ENCODE data around the gene ATP1B3. TPM values are rescaled to one million over a fixed set of nuclear protein-coding genes. Genes with fewer than 3 reads are reported as not detected.

Gene ATP1B3
- total and polyA plus RNA-seq, 2 of the 13 experiments (the other 11 are each of a cell fraction or from before 2014, with no cell fraction given): 84.3 to 93.6 TPM

DNA sequence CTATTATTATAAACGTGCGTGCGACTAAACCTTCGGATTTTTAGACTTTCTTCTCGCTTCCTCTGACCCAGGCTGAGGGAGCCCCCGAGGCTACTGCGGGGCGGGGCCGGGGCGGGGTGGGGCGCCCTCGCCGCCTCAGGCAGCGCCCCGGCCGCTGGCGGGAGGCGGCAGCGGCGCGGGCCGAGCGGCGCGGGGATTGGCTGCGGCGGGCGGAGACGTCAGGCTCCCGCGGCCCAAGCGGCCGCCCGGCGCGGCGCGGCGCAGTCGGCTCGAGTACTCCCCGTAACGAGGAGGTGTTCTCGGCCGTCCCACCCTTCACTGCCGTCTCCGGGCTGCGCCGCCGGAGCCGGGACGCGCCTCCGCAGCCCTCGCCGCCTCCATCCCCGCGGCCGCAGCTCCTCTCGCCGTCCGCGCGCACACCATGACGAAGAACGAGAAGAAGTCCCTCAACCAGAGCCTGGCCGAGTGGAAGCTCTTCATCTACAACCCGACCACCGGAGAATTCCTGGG, at the start of gene ATP1B3 (continued):
- no peak for TF ChIP-seq GABPA (IDR thresholded peaks at IDR 0.05; ENCODE audit: low read depth, low read length)
- TF ChIP-seq GABPA (CRISPR knock-in tag; IDR thresholded peaks at IDR 0.05; ENCODE audit: low read depth): no peak
- no peak for TF ChIP-seq NFATC3 (CRISPR knock-in tag; IDR thresholded peaks at IDR 0.05)
- no peak for TF ChIP-seq ZFP1 (CRISPR knock-in tag; IDR thresholded peaks at IDR 0.05)
- TF ChIP-seq ZNF549 (CRISPR knock-in tag; IDR thresholded peaks at IDR 0.05): no peak
- peak; percentile 34; the same call in 1 of the 2 replicates for TF ChIP-seq PHF20 (CRISPR knock-in tag; IDR thresholded peaks at IDR 0.05)
- no peak for TF ChIP-seq CREM (IDR thresholded peaks at IDR 0.05)
- no peak for TF ChIP-seq CREM (CRISPR knock-in tag; IDR thresholded peaks at IDR 0.05)
- TF ChIP-seq POLR2G (IDR thresholded peaks at IDR 0.05; ENCODE audit: low read depth, low read length): peak; percentile 81
- no peak for TF ChIP-seq MEF2D (CRISPR knock-in tag; IDR thresholded peaks at IDR 0.05)
- 0 out of 2 replicates have a peak, but pooled peaks have one; percentile 15 for TF ChIP-seq RNF2 (conservative IDR thresholded peaks at IDR 0.05; ENCODE audit: low read depth)
- 0 out of 2 replicates have a peak, but pooled peaks have one; percentile 39 for TF ChIP-seq ZNF12 (CRISPR knock-in tag; IDR thresholded peaks at IDR 0.05)
- no peak for TF ChIP-seq RFXAP (CRISPR knock-in tag; IDR thresholded peaks at IDR 0.05; ENCODE audit: borderline replicate concordance)
- no peak for TF ChIP-seq ZBTB26 (CRISPR knock-in tag; IDR thresholded peaks at IDR 0.05; ENCODE audit: borderline replicate concordance)
- TF ChIP-seq, protein P1, sequence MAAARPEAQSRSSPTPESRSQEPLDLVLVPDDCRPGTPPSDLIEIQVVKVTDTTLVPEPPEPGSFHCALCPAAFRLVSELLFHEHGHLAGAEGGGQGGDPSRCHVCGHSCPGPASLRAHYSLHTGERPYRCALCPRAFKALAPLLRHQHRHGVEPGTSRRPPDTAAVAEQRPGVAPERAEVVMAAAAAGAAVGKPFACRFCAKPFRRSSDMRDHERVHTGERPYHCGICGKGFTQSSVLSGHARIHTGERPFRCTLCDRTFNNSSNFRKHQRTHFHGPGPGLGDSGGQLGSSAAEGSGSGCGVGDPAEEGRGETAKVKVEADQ (CRISPR knock-in tag; IDR thresholded peaks at IDR 0.05; ENCODE audit: borderline replicate concordance): 0 out of 2 replicates have a peak, but pooled peaks have one; percentile 2
- no peak for TF ChIP-seq ZNF597 (CRISPR knock-in tag; IDR thresholded peaks at IDR 0.05)
- peak; percentile 50 for TF ChIP-seq HOXA3 (CRISPR knock-in tag; IDR thresholded peaks at IDR 0.05)
- no peak for TF ChIP-seq HMG20B (CRISPR knock-in tag; conservative IDR thresholded peaks at IDR 0.05)
- TF ChIP-seq ZBTB7B (CRISPR knock-in tag; IDR thresholded peaks at IDR 0.05): 0 out of 2 replicates have a peak, but pooled peaks have one; percentile 22
- TF ChIP-seq YY1 (IDR thresholded peaks at IDR 0.05; ENCODE audit: insufficient read depth, insufficient replicate concordance, low read depth, low read length): peak; percentile 43
- TF ChIP-seq, protein P2, sequence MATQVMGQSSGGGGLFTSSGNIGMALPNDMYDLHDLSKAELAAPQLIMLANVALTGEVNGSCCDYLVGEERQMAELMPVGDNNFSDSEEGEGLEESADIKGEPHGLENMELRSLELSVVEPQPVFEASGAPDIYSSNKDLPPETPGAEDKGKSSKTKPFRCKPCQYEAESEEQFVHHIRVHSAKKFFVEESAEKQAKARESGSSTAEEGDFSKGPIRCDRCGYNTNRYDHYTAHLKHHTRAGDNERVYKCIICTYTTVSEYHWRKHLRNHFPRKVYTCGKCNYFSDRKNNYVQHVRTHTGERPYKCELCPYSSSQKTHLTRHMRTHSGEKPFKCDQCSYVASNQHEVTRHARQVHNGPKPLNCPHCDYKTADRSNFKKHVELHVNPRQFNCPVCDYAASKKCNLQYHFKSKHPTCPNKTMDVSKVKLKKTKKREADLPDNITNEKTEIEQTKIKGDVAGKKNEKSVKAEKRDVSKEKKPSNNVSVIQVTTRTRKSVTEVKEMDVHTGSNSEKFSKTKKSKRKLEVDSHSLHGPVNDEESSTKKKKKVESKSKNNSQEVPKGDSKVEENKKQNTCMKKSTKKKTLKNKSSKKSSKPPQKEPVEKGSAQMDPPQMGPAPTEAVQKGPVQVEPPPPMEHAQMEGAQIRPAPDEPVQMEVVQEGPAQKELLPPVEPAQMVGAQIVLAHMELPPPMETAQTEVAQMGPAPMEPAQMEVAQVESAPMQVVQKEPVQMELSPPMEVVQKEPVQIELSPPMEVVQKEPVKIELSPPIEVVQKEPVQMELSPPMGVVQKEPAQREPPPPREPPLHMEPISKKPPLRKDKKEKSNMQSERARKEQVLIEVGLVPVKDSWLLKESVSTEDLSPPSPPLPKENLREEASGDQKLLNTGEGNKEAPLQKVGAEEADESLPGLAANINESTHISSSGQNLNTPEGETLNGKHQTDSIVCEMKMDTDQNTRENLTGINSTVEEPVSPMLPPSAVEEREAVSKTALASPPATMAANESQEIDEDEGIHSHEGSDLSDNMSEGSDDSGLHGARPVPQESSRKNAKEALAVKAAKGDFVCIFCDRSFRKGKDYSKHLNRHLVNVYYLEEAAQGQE (IDR thresholded peaks at IDR 0.05; ENCODE audit: borderline replicate concordance in 1 of 2, low read depth in 1 of 2, low read length in 2 of 2): peak in 1 of 2 experiments; percentile 59; a peak in 1 of 4 replicates
- TF ChIP-seq ZNF772 (CRISPR knock-in tag; IDR thresholded peaks at IDR 0.05): peak; percentile 38; the same call in 1 of the 2 replicates
- no peak for TF ChIP-seq DDIT3 (CRISPR knock-in tag; IDR thresholded peaks at IDR 0.05)
- peak; percentile 50; the same call in 1 of the 2 replicates for TF ChIP-seq E2F1 (CRISPR knock-in tag; IDR thresholded peaks at IDR 0.05)

Data from HepG2 (cell line).